GM12865 (cell line): Measurements from ENCODE around the gene UBE2G2.

ENCODE experiments used
- DNase-seq: peaks from one replicate; pipeline ENCODE4 v3.0.0; 2010; ENCODE audit warnings: low read depth
- H3K4me3 ChIP-seq: 2 replicates; pipeline ENCODE4 v1.5.1; 2011; ENCODE audit warnings: mild to moderate bottlenecking, low read depth, low read length, control low read depth
- TF ChIP-seq, protein P1 (sequence below): IDR thresholded peaks from 2 replicates; pipeline ENCODE4 v1.5.1; 2011; ENCODE audit warnings: low read length, control low read depth, low read depth, inconsistent platforms; ENCODE audit not compliant: insufficient read depth; ENCODE audit errors: missing control alignments

UBE2G2 gene

DNA sequence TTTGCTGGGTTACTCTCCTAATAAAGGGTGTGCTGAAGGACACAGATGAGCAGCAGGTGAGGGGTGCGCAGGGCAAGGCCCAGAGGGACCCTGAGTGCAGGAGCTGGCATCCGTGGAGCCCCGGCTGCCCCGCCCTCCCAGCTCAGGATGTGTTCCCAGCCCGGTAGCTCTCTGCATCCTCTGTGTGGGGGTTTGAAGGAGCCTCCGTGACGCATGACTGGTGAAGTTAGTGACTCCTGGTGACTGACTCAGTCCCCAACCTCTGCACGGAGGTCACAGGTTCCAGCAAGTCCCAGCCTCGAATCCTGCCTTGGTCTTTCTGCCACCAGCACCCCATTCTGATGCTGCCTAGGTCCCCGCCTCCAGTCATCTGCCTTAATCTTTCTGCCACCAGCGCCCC is 68.7 kb downstream of the UBE2G2 start:
- TF ChIP-seq, protein P1, sequence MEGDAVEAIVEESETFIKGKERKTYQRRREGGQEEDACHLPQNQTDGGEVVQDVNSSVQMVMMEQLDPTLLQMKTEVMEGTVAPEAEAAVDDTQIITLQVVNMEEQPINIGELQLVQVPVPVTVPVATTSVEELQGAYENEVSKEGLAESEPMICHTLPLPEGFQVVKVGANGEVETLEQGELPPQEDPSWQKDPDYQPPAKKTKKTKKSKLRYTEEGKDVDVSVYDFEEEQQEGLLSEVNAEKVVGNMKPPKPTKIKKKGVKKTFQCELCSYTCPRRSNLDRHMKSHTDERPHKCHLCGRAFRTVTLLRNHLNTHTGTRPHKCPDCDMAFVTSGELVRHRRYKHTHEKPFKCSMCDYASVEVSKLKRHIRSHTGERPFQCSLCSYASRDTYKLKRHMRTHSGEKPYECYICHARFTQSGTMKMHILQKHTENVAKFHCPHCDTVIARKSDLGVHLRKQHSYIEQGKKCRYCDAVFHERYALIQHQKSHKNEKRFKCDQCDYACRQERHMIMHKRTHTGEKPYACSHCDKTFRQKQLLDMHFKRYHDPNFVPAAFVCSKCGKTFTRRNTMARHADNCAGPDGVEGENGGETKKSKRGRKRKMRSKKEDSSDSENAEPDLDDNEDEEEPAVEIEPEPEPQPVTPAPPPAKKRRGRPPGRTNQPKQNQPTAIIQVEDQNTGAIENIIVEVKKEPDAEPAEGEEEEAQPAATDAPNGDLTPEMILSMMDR, result no peak
- DNase-seq, result no peak
- no peak overlapping the region for H3K4me3 ChIP-seq

DNA sequence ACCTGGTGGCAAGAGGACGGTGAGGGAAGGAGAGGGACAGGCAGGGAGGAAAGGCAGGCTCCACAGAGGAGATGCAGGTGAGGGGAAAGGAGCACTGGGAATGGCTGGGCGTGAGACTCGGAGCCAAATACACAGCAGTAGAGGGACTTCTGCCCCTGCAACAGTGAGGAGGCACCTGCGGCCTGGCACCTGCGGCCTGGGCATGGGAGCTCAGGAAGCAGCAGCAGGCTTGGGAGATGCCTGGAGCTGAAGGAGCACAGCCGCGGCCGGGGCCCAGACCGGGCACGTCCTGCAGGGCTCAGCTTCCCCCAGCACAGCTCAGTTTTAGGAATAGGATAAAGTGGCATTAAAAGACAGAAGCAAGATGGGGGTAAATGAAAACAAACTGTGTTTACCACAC is 69.4 kb downstream of the UBE2G2 start:
- no peak for DNase-seq
- TF ChIP-seq, protein P1, result no peak
- no peak overlapping the region for H3K4me3 ChIP-seq

DNA sequence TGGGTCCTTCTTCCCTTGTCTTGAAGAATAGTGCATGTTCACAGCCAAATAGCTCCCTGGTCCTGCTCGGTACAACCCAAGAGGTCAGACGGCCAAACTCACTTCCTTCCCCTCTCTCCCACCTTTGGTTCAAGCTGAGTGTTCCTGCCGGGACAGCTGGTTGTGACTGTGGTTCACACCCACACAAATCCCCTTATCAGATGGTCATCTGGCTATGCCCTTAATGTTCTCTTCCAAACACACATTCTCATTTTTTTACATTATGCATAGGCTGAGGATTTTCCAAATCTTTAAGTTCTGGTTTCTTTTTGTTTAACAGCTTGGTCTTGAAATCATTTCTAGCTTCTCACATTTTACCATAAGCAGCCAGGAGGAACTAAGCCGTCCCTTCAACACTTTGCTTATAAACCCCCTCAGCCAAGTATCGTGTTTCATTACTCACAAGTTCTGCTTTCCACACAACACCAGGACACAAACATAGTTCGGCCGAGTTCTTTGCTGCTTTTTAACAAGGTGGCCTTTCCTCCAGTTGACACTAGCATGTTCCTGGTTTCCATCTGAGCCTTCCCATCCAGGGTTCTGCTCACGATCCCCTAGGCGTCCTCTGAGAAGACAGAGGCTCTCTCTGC is 70.6 kb downstream of the UBE2G2 start:
- no peak overlapping the region for H3K4me3 ChIP-seq
- TF ChIP-seq, protein P1, result no peak
- no peak for DNase-seq

DNA sequence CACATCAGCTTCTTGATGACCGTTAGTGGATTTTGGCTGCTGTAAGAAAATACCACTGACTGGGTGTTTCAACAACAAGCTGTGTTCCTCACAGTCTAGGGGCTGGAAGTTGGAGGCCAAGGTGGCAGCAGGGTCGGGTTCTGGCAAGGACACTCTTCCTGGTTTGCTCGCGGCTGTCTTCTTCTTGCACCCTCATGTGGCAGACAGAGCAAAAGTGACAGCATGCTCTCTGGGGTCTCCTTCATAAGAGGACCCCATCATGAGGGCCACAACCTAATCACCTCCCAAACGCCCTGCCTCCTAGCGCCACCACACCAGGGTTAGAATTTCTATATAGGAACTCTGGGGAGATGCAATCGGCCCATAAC is 71.6 kb downstream of the UBE2G2 start:
- DNase-seq, result no peak
- no peak overlapping the region for H3K4me3 ChIP-seq
- TF ChIP-seq, protein P1, result no peak

DNA sequence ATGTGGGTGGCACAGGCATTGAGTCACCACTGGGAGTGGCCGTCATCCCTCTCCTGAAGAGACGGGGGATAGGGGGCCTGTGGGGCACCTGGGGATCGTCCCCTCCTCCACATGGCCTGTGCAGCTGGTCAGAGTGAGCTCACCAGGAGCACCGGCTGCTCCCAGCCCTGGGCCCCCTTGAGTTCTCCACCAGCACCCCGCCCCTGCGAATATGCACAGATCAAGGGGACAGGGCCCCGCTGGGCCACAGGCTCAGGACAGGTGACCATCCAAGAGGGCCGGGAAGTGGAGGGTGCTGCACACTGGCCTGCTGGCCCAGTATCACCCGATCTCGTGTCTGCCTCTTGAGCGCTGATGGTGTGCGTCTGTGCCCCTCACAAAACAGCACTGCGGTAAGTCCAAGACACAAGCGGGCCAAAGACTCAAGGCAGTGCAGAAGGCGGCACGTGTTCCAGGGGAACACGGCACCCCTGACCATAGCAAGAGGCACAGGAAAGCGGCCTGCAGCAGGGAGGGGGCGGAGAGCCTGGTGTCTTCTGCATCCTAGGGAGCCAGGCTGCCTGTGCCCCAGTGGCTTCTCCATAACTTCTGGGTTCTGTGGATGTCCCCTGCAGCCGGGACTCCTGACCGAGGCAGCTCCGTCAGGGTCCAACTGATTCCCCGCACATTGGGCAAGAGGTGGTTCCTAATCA is 72.1 kb downstream of the UBE2G2 start:
- TF ChIP-seq, protein P1, result no peak
- no peak for DNase-seq
- H3K4me3 ChIP-seq, result no peak overlapping the region

DNA sequence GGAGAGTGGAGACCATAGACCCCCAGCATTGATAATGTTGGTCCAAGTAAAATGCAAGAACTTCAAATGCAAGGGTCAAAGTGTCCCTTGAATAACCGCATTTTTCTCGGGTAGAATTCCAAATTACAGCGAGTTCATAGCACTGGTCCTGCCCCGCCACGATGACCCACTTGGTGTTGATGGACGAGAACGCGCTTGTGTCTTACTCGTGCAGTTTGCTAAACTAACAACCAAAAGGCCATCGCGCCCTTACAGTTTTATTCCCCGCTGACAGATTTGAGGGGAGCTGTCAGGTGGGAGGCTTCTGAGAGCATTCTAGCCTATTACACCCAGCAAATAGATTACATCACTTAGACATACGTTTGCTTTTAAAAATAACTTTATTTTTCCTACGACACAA is 72.9 kb downstream of the UBE2G2 start:
- H3K4me3 ChIP-seq, result no peak overlapping the region
- TF ChIP-seq, protein P1, result no peak
- DNase-seq, result no peak

DNA sequence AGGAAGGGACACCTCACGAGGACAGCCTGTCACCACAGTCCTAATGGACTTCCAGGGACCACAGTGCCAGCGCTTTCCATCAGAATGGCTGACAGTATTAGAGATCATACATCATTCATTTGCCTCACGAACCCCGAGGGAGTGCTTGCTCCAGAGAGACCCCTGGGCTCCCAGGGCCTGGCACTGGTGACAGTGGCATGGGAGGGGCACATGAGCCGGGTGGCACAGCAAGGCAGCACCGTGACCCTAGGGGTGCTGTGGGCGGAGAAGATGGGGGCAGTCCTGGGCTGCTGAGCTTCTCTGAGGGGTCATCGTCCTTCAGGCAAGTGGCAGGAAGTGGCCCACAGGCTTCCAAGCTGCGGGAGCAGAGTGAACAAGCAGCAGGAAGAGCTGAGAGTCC is 73.9 kb downstream of the UBE2G2 start:
- H3K4me3 ChIP-seq, result no peak overlapping the region
- no peak for DNase-seq
- TF ChIP-seq, protein P1, result no peak
